A549 (cell line): ENCODE data around the gene ZNF853. TPM values are rescaled to one million over a fixed set of nuclear protein-coding genes. Genes with fewer than 3 reads are reported as not detected.

Experiments used
- ATAC-seq, 2 experiments: fragments of 200-7000 bp in 1 of 2; fragments of >200 bp in 1 of 2; cut with Nextera tagmentation in 1 of 2; cut with Tn5 transposase in 1 of 2; 3 replicates each; pipeline versions ENCODE4 v1.8.0 to v1.9.1; 2018 to 2020; ENCODE audit warnings: mild to moderate bottlenecking in 1 of 2, moderate library complexity in 1 of 2
- CTCF ChIA-PET: fragments of 300-600 bp; sonication (Branson Sonifier 250); formaldehyde crosslinking; extraction: SDS; loops from one replicate; lab custom pipeline; 2021; ENCODE audit warnings: antibody characterized with exemption, inconsistent platforms; lab: Yijun Ruan, JAX
- POLR2A ChIA-PET: fragments of 350-600 bp; formaldehyde crosslinking; extraction: SDS; loops from one replicate; lab custom pipeline; 2021; ENCODE audit warnings: antibody characterized with exemption, inconsistent platforms; lab: Yijun Ruan, JAX
- DNase-seq, 2 experiments: peaks; one replicate each; pipeline versions ENCODE4 v3.0.0 to v3.0.0-alpha.2; 2011 to 2016; ENCODE audit warnings: low read depth in 1 of 2, low spot score in 1 of 2
- FAIRE-seq: peaks from 2 replicates; lab custom pipeline; 2011; peaks lifted over from hg19 to GRCh38; lab: Jason Lieb, UNC
- H3K27ac ChIP-seq, 2 experiments: fragments of >200 bp; sonication (Bioruptor Twin); formaldehyde crosslinking; 3 replicates each; pipeline ENCODE4 v1.5.1; 2016 to 2017
- H3K4me1 ChIP-seq: fragments of >200 bp; sonication (Bioruptor Twin); formaldehyde crosslinking; 3 replicates; pipeline ENCODE4 v1.6.1; 2016
- H3K4me2 ChIP-seq: fragments of >200 bp; sonication (Bioruptor Twin); formaldehyde crosslinking; 3 replicates; pipeline ENCODE4 v1.6.1; 2016
- H3K4me3 ChIP-seq: fragments of >200 bp; sonication (Bioruptor Twin); formaldehyde crosslinking; 3 replicates; pipeline ENCODE4 v1.5.1; 2016
- H3K9me3 ChIP-seq: fragments of >200 bp; sonication (Bioruptor Twin); formaldehyde crosslinking; 3 replicates; pipeline ENCODE4 v1.6.1; 2016
- CBX2 ChIP-seq: fragments of 200-600 bp; sonication (generic); IDR thresholded peaks from 2 replicates; pipeline ENCODE4 v1.6.1; 2016; ENCODE audit warnings: low read depth, mild to moderate bottlenecking, borderline replicate concordance
- CBX8 ChIP-seq: fragments of 200-600 bp; sonication (generic); IDR thresholded peaks from 2 replicates; pipeline ENCODE4 v1.6.1; 2016
- CTCF ChIP-seq: fragments of >200 bp; sonication (Bioruptor Twin); formaldehyde crosslinking; IDR thresholded peaks from 3 replicates; pipeline ENCODE4 v1.5.1; 2016
- ELK1 ChIP-seq: fragments of 150-350 bp; IDR thresholded peaks from 2 replicates; pipeline ENCODE4 v1.6.1; 2014; ENCODE audit warnings: low read depth, mild to moderate bottlenecking, low read length
- GATA3 ChIP-seq: IDR thresholded peaks from 2 replicates; pipeline ENCODE4 v1.6.1; 2012; ENCODE audit warnings: borderline replicate concordance
- HES2 ChIP-seq: fragments of >200 bp; sonication (Bioruptor Twin); formaldehyde crosslinking; IDR thresholded peaks from 2 replicates; pipeline ENCODE4 v1.6.1; 2016
- HMGXB4 ChIP-seq: fragments of 250-450 bp; sonication (Bioruptor Pico); IDR thresholded peaks from 2 replicates; pipeline ENCODE4 v1.5.0; 2021; ENCODE audit warnings: mild to moderate bottlenecking, moderate library complexity, borderline replicate concordance
- HOXB13 ChIP-seq: fragments of 250-450 bp; sonication (Bioruptor Pico); IDR thresholded peaks from 2 replicates; pipeline ENCODE4 v1.5.0; 2020; ENCODE audit warnings: low read depth, mild to moderate bottlenecking, moderate library complexity
- KDM5A ChIP-seq: fragments of 200-600 bp; sonication (generic); IDR thresholded peaks from 2 replicates; pipeline ENCODE4 v1.6.1; 2016; ENCODE audit warnings: antibody characterized with exemption, mild to moderate bottlenecking
- MAFK ChIP-seq: fragments of 450-650 bp; IDR thresholded peaks from 2 replicates; pipeline ENCODE4 v1.6.1; 2014; ENCODE audit not compliant: partially characterized antibody
- NFE2L2 ChIP-seq: fragments of 150-350 bp; conservative IDR thresholded peaks from 2 replicates; pipeline ENCODE4 v1.6.1; 2014; ENCODE audit warnings: low read length
- PHF8 ChIP-seq: fragments of 200-600 bp; sonication (generic); IDR thresholded peaks from 2 replicates; pipeline ENCODE4 v1.6.1; 2016; ENCODE audit warnings: low read depth, mild to moderate bottlenecking, antibody characterized with exemption, moderate library complexity, borderline replicate concordance
- POLR2A ChIP-seq: IDR thresholded peaks from 2 replicates; pipeline ENCODE4 v1.6.1; 2012; ENCODE audit warnings: mild to moderate bottlenecking, low read length
- RCOR1 ChIP-seq: fragments of 150-350 bp; IDR thresholded peaks from 2 replicates; pipeline ENCODE4 v1.6.1; 2014; ENCODE audit warnings: antibody characterized with exemption, low read length, low read depth
- REST ChIP-seq: fragments of 200-600 bp; sonication (generic); IDR thresholded peaks from 2 replicates; pipeline ENCODE4 v1.6.1; 2016; ENCODE audit warnings: antibody characterized with exemption, mild to moderate bottlenecking, moderate library complexity
- RNF2 ChIP-seq: fragments of 200-600 bp; sonication (generic); IDR thresholded peaks from 2 replicates; pipeline ENCODE4 v1.6.1; 2016; ENCODE audit warnings: low read depth, mild to moderate bottlenecking, antibody characterized with exemption, moderate library complexity, borderline replicate concordance
- SREBF2 ChIP-seq: fragments of 450-650 bp; IDR thresholded peaks from 2 replicates; pipeline ENCODE4 v1.6.1; 2014; ENCODE audit warnings: mild to moderate bottlenecking, moderate library complexity
- TP53 ChIP-seq: fragments of 250-450 bp; sonication (Bioruptor Pico); IDR thresholded peaks from 2 replicates; pipeline ENCODE4 v1.5.0; 2021; ENCODE audit warnings: mild to moderate bottlenecking, moderate library complexity
- ZC3H11A ChIP-seq: fragments of 450-650 bp; IDR thresholded peaks from 2 replicates; pipeline ENCODE4 v1.6.1; 2014; ENCODE audit warnings: antibody characterized with exemption, mild to moderate bottlenecking
- WGBS: methylation state at CpG from one replicate; pipeline ENCODE4 v1.1.6; 2017; ENCODE audit errors: missing lambda C conversion rate; 5-methylcytosine and 5-hydroxymethylcytosine counted together
- polyA minus RNA-seq: library from RNA; depleted of rRNA, polyadenylated mRNA; stranded (reverse); fragments of >200 nt; gene quantifications from 2 replicates; pipeline ENCODE4 v1.2.3, GENCODE V29; 2011; rRNA and poly(A)+ RNA removed
- polyA plus RNA-seq, 4 experiments: library from polyadenylated mRNA; depleted of rRNA in 3 of 4; stranded (reverse); fragments of >200 nt; fragmentation: RNase III in 1 of 4; extraction: RNeasy Plus Mini Kit Qiagen cat#74134 plus additional on column Dnase treatment in 1 of 4; gene quantifications; 2 replicates in 3 of 4; 3 replicates in 1 of 4; pipeline ENCODE4 v1.2.3, GENCODE V29; 2011 to 2017
- TF ChIP-seq, protein P1 (sequence below): fragments of 250-450 bp; sonication (Bioruptor Pico); IDR thresholded peaks from 2 replicates; pipeline ENCODE4 v1.5.0; 2020; ENCODE audit warnings: low read depth, mild to moderate bottlenecking, moderate library complexity

The ZNF853 gene
- polyA plus RNA-seq (2011; rRNA removed): 2.2 and 2.7 TPM in 2 replicates
- 1.5 and 2.7 TPM in 2 replicates for polyA plus RNA-seq (2012; cell fraction: cytosol; rRNA removed)
- polyA plus RNA-seq (2012; cell fraction: nucleus; rRNA removed): 1.6 and 1.7 TPM in 2 replicates
- 1.6 to 2.1 TPM (median 1.8 TPM) in 3 replicates for polyA plus RNA-seq (2017; fragmentation: RNase III; extraction: RNeasy Plus Mini Kit Qiagen cat#74134 plus additional on column Dnase treatment)
- polyA minus RNA-seq: 6.8 and 8.7 TPM in 2 replicates

DNA sequence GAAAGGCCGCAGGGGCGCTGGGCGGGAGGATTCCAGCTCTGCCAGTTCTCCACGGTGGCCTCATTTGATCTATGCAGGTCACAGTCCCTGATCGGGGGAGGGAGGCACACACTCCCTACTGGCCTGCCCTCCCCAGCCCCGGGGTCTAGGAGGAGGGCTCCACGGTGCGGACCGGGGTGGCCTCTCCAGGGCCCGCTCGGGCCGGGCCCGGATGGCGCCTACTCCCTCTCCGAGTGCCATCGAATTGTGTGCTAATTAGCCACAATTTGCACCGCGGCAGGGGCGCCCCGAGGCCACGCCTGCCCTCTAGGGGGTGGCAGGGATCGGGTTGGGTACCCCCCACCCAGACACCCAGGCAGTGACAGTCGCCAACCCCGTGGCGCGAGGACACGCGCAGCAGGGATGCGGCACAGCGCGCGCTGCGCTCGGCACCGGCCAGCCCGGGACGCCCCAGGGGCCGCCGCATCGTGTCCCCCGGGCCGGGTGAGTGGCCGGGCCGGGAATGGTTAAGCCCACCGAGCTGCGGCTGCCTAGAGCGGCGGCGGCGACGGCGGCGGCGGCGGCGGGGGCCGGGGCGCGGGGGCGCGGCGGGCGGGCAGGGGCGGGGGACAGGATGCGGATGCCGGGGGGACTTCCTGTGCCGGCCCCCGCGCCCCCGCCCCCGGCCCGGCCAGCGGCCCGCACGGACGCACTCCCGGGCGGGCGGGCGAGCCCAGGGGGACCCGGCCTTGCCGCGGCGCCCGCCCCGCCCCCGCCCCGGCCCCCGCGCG lies at the start of gene ZNF853:
ZNF853 (plus strand) TSS at position 658 of the 770 bp plus-strand sequence. CDS start 565 bp downstream, outside the sequence.
- POLR2A ChIA-PET: interaction anchor here (1.2 kb wide), 1 partner anchor 38 kb away, joined by 3 read pairs; the partner anchor contains the start of gene ZDHHC4

More for the DNA sequence above, at the start of gene ZNF853:
- FAIRE-seq (no peak), ATAC-seq (peak; percentile 39 to 45; a peak in 5 of 6 replicates), DNase-seq (no peak)
- TF ChIP-seq CBX2: no peak
- TF ChIP-seq MAFK: no peak
- no peak for TF ChIP-seq HMGXB4
- no peak for TF ChIP-seq KDM5A
- no peak for TF ChIP-seq NFE2L2
- TF ChIP-seq, protein P1, sequence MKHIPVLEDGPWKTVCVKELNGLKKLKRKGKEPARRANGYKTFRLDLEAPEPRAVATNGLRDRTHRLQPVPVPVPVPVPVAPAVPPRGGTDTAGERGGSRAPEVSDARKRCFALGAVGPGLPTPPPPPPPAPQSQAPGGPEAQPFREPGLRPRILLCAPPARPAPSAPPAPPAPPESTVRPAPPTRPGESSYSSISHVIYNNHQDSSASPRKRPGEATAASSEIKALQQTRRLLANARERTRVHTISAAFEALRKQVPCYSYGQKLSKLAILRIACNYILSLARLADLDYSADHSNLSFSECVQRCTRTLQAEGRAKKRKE (CRISPR knock-in tag): no peak
- TF ChIP-seq RNF2: no peak
- TF ChIP-seq RCOR1: no peak
- no peak for TF ChIP-seq ZC3H11A
- no peak for TF ChIP-seq HOXB13 (CRISPR knock-in tag)
- no peak for TF ChIP-seq GATA3
- no peak for TF ChIP-seq TP53 (CRISPR knock-in tag)
- TF ChIP-seq HES2: no peak
- no peak for TF ChIP-seq CBX8
- no peak for TF ChIP-seq PHF8
- no peak for TF ChIP-seq CTCF
- no peak for TF ChIP-seq POLR2A
- no peak for TF ChIP-seq ELK1
- no peak for TF ChIP-seq REST
- no peak for TF ChIP-seq SREBF2
- Histone ChIP-seq H3K9me3 (no peaks in the 10 kb centered on the region), H3K4me3 (peak within 1 kb of the TSS; percentile 64), H3K27ac (peak within 1 kb of the TSS; percentile 68 to 90), H3K4me2 (peak within 1 kb of the TSS; percentile 94), H3K4me1 (no peaks in the 10 kb centered on the region)
- CTCF ChIA-PET: no interaction called here
- WGBS: 66% methylated on average over 5 of the region's 91 CpGs
